B cell (primary cell): Measurements from ENCODE around the gene NAV2. TPM values are rescaled to one million over a fixed set of nuclear protein-coding genes. Genes with fewer than 3 reads are reported as not detected.

Experiments used
- ATAC-seq: fragments of 200-7000 bp; cut with Tn5 transposase; one replicate; pipeline ENCODE4 v1.10.0; 2021; ENCODE audit warnings: low read depth, mild to moderate bottlenecking, moderate number of reproducible peaks, moderate library complexity
- CTCF ChIA-PET: fragments of 350-600 bp; sonication (Branson Sonifier 250); formaldehyde crosslinking; loops from one replicate; lab custom pipeline; 2021; ENCODE audit warnings: antibody characterized with exemption, inconsistent platforms; lab: Charles Lee
- POLR2A ChIA-PET: fragments of 350-600 bp; sonication (Branson Sonifier 250); formaldehyde crosslinking; loops from one replicate; lab custom pipeline; 2021; ENCODE audit warnings: antibody characterized with exemption; lab: Charles Lee
- DNase-seq: peaks from one replicate; pipeline ENCODE4 v3.0.0; 2013
- H2AFZ ChIP-seq: 2 replicates; pipeline ENCODE4 v1.6.1; 2012; ENCODE audit warnings: mild to moderate bottlenecking, low read depth, low read length; ENCODE audit not compliant: insufficient read depth, poor library complexity, severe bottlenecking
- H3K27ac ChIP-seq, 2 donors: 1 replicate in 1 of 2; 2 replicates in 1 of 2; pipeline ENCODE4 v1.5.1; 2012 to 2013; ENCODE audit warnings: low read length in 2 of 2, mild to moderate bottlenecking in 2 of 2, moderate library complexity in 1 of 2
- H3K27me3 ChIP-seq, 4 experiments: fragments of 200-600 bp in 1 of 4; sonication (generic) in 1 of 4; replicated peaks in 1 of 4; 1 replicate in 2 of 4; 2 replicates in 2 of 4; pipeline versions ENCODE4 v1.6.1 to v1.7.0; 2013 to 2016; ENCODE audit warnings: low read length in 3 of 4, mild to moderate bottlenecking in 2 of 4, mixed read lengths in 1 of 4, moderate library complexity in 1 of 4; ENCODE audit not compliant: insufficient read depth in 4 of 4, control insufficient read depth in 3 of 4; ENCODE audit errors: control extremely low read depth in 1 of 4
- H3K36me3 ChIP-seq, 2 experiments: replicated peaks in 1 of 2; 1 replicate in 1 of 2; 2 replicates in 1 of 2; pipeline versions ENCODE4 v1.6.1 to v1.7.1; 2013; ENCODE audit warnings: low read length in 1 of 2; ENCODE audit not compliant: insufficient read depth in 2 of 2, control insufficient read depth in 1 of 2; ENCODE audit errors: control extremely low read depth in 1 of 2, extremely low read depth in 1 of 2
- H3K4me1 ChIP-seq, 2 donors: fragments of 200-600 bp in 1 of 2; sonication (generic) in 1 of 2; 1 replicate in 1 of 2; 2 replicates in 1 of 2; pipeline versions ENCODE4 v1.5.1 to v1.6.1; 2013 to 2017; ENCODE audit warnings: low read length in 2 of 2; ENCODE audit not compliant: control insufficient read depth in 2 of 2, insufficient read depth in 2 of 2
- H3K4me2 ChIP-seq: replicated peaks from 2 replicates; pipeline ENCODE3; 2012; ENCODE audit warnings: mild to moderate bottlenecking, low read depth, low read length; ENCODE audit not compliant: poor library complexity, severe bottlenecking
- H3K4me3 ChIP-seq, 5 experiments: fragments of 200-600 bp in 1 of 5; sonication (generic) in 1 of 5; 1 replicate in 3 of 5; 2 replicates in 2 of 5; pipeline versions ENCODE4 v1.5.1 to v1.7.0; 2011 to 2016; ENCODE audit warnings: low read length in 4 of 5, mild to moderate bottlenecking in 4 of 5, low read depth in 2 of 5, control low read depth in 1 of 5, moderate library complexity in 1 of 5; ENCODE audit not compliant: insufficient read depth in 1 of 5; ENCODE audit errors: control extremely low read depth in 1 of 5, extremely low read depth in 1 of 5
- H3K79me2 ChIP-seq: fragments of 200-600 bp; sonication (generic); one replicate; pipeline ENCODE4 v1.6.0; 2016; ENCODE audit warnings: low read length; ENCODE audit not compliant: control insufficient read depth, insufficient read depth
- H3K9ac ChIP-seq: fragments of 200-600 bp; sonication (generic); 2 replicates; pipeline ENCODE4 v1.6.1; 2017; ENCODE audit warnings: mild to moderate bottlenecking, low read length, moderate library complexity
- H3K9me3 ChIP-seq, 3 donors: one replicate each; pipeline versions ENCODE4 v1.6.1 to v1.7.1; 2013; ENCODE audit warnings: low read length in 2 of 3; ENCODE audit not compliant: control insufficient read depth in 2 of 3, insufficient read depth in 1 of 3; ENCODE audit errors: control extremely low read depth in 1 of 3
- H4K20me1 ChIP-seq: 2 replicates; pipeline ENCODE4 v1.6.0; 2012; ENCODE audit warnings: mild to moderate bottlenecking, low read length; ENCODE audit not compliant: insufficient read depth, control insufficient read depth, poor library complexity, severe bottlenecking
- H3K27ac Mint-ChIP-seq: one replicate; pipeline ENCODE4 v1.8.0; 2021; ENCODE audit warnings: mixed read lengths
- H3K27me3 Mint-ChIP-seq: one replicate; pipeline ENCODE4 v1.8.0; 2021; ENCODE audit warnings: mixed read lengths
- H3K4me1 Mint-ChIP-seq: one replicate; pipeline ENCODE4 v1.8.0; 2021; ENCODE audit warnings: mixed read lengths
- H3K4me3 Mint-ChIP-seq: one replicate; pipeline ENCODE4 v1.8.0; 2021; ENCODE audit warnings: mixed read lengths
- H3K9me3 Mint-ChIP-seq: one replicate; pipeline ENCODE4 v1.8.0; 2022; ENCODE audit warnings: mixed read lengths; ENCODE audit not compliant: insufficient read depth
- EZH2 ChIP-seq: IDR thresholded peaks from 2 replicates; pipeline ENCODE4 v1.6.1; 2012; ENCODE audit warnings: borderline replicate concordance, low read depth, mild to moderate bottlenecking, moderate library complexity, low read length; ENCODE audit not compliant: insufficient read depth, poor library complexity, severe bottlenecking
- WGBS: methylation state at CpG from one replicate; pipeline ENCODE4 v1.1.5; 2013; ENCODE audit warnings: missing lambda C conversion rate; ENCODE audit not compliant: insufficient coverage; 5-methylcytosine and 5-hydroxymethylcytosine counted together
- intact Hi-C: fragments of 100-400 bp; cut with micrococcal nuclease; formaldehyde crosslinking; loops from one replicate; pipeline ENCODE4 v1.10.0; 2022
- polyA plus RNA-seq: library from polyadenylated mRNA; depleted of rRNA; stranded (reverse); fragments of >200 nt; gene quantifications from 2 replicates; pipeline ENCODE4 v1.2.3, GENCODE V29; 2012
- total RNA-seq, 2 donors: library from RNA; stranded (reverse); fragments of 120-200 nt in 1 of 2; gene quantifications; 1 replicate in 1 of 2; 2 replicates in 1 of 2; pipeline versions ENCODE4 v1.2.3 to v1.2.4, GENCODE V29; 2013 to 2022
- TF ChIP-seq, protein P1 (sequence below): fragments of 200-600 bp; IDR thresholded peaks from one replicate; pipeline ENCODE4 v1.8.0; 2022; ENCODE audit warnings: antibody characterized with exemption, mild to moderate bottlenecking

The NAV2 gene
- total and polyA plus RNA-seq, 2 donors (not counting 1 experiment from before 2014, with no cell fraction given) = 0.82 to 22.2 TPM

DNA sequence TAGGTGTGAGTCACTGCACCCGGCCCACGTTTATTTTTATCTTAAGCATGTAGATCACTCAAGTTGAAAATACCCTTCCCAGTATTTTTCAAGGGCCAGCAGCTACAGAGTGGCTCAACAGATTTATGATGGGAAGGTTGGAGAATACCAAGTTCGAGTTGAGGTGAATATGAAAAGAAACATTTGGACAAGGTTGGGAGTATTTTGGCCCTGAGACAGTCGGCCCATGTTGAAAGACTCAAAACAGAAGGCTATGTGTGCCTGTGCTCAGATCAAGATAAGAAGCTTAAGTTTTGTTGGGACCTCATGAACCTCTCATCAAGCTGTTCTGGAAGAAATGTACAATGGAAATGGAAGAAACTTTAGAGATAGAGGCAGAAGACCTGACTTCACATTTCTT, 248.6 kb downstream of the NAV2 start:
- Mint-ChIP-seq H3K4me3 (no peak overlapping the region), H3K27ac (no peak overlapping the region), H3K4me1 (peaks cover 16% of the 10 kb centered on the region), H3K9me3 (no peaks in the 10 kb centered on the region), H3K27me3 (peaks cover 31% of the 10 kb centered on the region)
- ATAC-seq = no peak
- Histone ChIP-seq H3K79me2 (no peaks in the 10 kb centered on the region), H3K4me3 (no peak overlapping the region), H3K9ac (no peak overlapping the region), H3K4me1 (peaks cover 3 to 14% of the 10 kb centered on the region in 2 donors), H4K20me1 (no peaks in the 10 kb centered on the region), H3K36me3 (no peaks in the 10 kb centered on the region), H2AFZ (no peak overlapping the region), H3K9me3 (no peaks in the 10 kb centered on the region), H3K27me3 (peaks cover 0 to 9% (median 2%) of the 10 kb centered on the region in 4 experiments), H3K27ac (no peak overlapping the region), H3K4me2 (no peak overlapping the region)
- WGBS = 100% methylated on average over 2 of the region's 4 CpGs
- intact Hi-C loops = no loop called here
- ChIA-PET POLR2A (no interaction called here), CTCF (interaction anchor here (0.8 to 1.2 kb wide), 2 partner anchors 9 to 84 kb away, joined by 3 to 4 read pairs; no protein-coding TSS in a partner anchor)
- TF ChIP-seq, protein P1, sequence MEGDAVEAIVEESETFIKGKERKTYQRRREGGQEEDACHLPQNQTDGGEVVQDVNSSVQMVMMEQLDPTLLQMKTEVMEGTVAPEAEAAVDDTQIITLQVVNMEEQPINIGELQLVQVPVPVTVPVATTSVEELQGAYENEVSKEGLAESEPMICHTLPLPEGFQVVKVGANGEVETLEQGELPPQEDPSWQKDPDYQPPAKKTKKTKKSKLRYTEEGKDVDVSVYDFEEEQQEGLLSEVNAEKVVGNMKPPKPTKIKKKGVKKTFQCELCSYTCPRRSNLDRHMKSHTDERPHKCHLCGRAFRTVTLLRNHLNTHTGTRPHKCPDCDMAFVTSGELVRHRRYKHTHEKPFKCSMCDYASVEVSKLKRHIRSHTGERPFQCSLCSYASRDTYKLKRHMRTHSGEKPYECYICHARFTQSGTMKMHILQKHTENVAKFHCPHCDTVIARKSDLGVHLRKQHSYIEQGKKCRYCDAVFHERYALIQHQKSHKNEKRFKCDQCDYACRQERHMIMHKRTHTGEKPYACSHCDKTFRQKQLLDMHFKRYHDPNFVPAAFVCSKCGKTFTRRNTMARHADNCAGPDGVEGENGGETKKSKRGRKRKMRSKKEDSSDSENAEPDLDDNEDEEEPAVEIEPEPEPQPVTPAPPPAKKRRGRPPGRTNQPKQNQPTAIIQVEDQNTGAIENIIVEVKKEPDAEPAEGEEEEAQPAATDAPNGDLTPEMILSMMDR = no peak
- TF ChIP-seq EZH2 = no peak
- no peak for DNase-seq

DNA sequence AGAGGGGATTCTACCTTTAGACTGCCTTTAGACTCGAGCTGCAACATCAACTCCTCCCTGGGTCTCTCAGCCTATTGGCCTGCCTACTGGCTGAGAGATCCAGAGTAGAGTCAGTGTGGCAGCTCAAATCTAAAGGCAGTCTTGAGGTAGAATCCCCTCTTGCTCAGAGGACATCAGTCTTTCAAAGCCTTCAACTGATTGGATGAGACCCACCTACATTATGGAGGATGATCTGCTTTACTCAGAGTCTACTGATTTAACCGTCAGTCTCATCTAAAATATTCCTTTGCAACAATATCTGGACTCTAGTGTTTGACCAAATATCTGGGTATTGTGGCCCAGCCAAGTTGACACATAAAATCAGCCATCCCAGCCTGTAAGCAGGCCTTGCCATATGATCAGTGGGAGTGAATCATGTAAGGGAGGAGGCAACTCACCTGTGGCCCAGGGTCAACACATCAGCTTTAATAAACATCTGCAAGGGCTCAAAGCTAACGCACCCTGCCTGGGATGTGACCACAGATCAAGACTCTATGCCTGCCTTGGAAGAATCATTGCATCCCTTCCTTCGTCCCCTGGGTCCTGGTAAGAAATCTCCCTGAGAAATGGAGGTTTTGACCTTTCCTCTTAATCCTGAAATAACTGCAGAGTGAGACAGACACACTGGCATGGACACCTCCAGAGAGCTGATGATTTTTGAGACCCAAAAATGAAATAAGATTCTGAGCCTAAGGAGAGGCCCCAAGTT, 249.6 kb downstream of the NAV2 start:
- no peak overlapping the region for H3K9ac ChIP-seq
- 90% methylated on average over 3 of the region's 4 CpGs for WGBS
- intact Hi-C loops = no loop called here
- ATAC-seq (no peak), DNase-seq (no peak)
- H2AFZ ChIP-seq = no peak overlapping the region
- H3K79me2 ChIP-seq = no peaks in the 10 kb centered on the region
- Mint-ChIP-seq H3K4me1 (peaks cover 16% of the 10 kb centered on the region), H3K4me3 (no peak overlapping the region), H3K9me3 (no peaks in the 10 kb centered on the region), H3K27me3 (peaks cover 34% of the 10 kb centered on the region), H3K27ac (no peak overlapping the region)
- H3K36me3 ChIP-seq = no peaks in the 10 kb centered on the region
- no peaks in the 10 kb centered on the region for H3K9me3 ChIP-seq
- H3K27me3 ChIP-seq = peaks cover 0 to 13% (median 2%) of the 10 kb centered on the region in 4 experiments
- TF ChIP-seq, protein P1 = no peak
- TF ChIP-seq EZH2 = no peak
- CTCF ChIA-PET = interaction anchor here (0.8 to 1.2 kb wide), 3 partner anchors 10 to 178 kb away, joined by 3 to 4 read pairs (median 3); no protein-coding TSS in a partner anchor
- no peaks in the 10 kb centered on the region for H4K20me1 ChIP-seq
- H3K4me2 ChIP-seq = no peak overlapping the region
- peaks cover 3 to 14% of the 10 kb centered on the region in 2 donors for H3K4me1 ChIP-seq
- H3K4me3 ChIP-seq = no peak overlapping the region
- POLR2A ChIA-PET = no interaction called here
- H3K27ac ChIP-seq = no peak overlapping the region
